Endothelial cell of umbilical vein (primary cell): ENCODE data around the gene CCIN. TPM values are rescaled to one million over a fixed set of nuclear protein-coding genes. Genes with fewer than 3 reads are reported as not detected.

Experiments used
- BruUV-seq: library from RNA; stranded (reverse); fragments of 400-500 nt; replicated peaks from 2 replicates; lab custom pipeline; 2021; lab: Mats Ljungman, UMichigan
- CTCF ChIA-PET: fragments of 300-600, 350-600 bp; sonication (Branson Sonifier 250); formaldehyde crosslinking; loops from one replicate; lab custom pipeline; 2021; ENCODE audit warnings: antibody characterized with exemption, inconsistent platforms; lab: Charles Lee
- POLR2A ChIA-PET: fragments of 300-600, 350-600 bp; sonication (Branson Sonifier 250); formaldehyde crosslinking; loops from one replicate; lab custom pipeline; 2021; ENCODE audit warnings: antibody characterized with exemption, inconsistent platforms; lab: Charles Lee
- DNase-seq: peaks from one replicate; pipeline ENCODE4 v3.0.0-alpha.2; 2011; ENCODE audit warnings: low read depth, low spot score
- FAIRE-seq: peaks from 2 replicates; lab custom pipeline; 2011; peaks lifted over from hg19 to GRCh38; lab: Jason Lieb, UNC
- H2AFZ ChIP-seq: 2 replicates; pipeline ENCODE4 v1.6.0; 2012; ENCODE audit warnings: low read depth, low read length, control low read depth, inconsistent platforms
- H3K27ac ChIP-seq: 2 replicates; pipeline ENCODE4 v1.5.1; 2011; ENCODE audit warnings: low read depth, mild to moderate bottlenecking, control low read depth, low read length, moderate library complexity; ENCODE audit not compliant: insufficient read depth
- H3K27me3 ChIP-seq, 2 experiments: 2 replicates each; pipeline versions ENCODE4 v1.6.0 to v1.6.1; 2011; ENCODE audit warnings: low read length in 2 of 2, mixed read lengths in 1 of 2; ENCODE audit not compliant: control insufficient read depth in 2 of 2, insufficient read depth in 2 of 2
- H3K36me3 ChIP-seq, 2 experiments: 2 replicates in 1 of 2; 3 replicates in 1 of 2; pipeline ENCODE4 v1.5.1; 2011; ENCODE audit warnings: low read length in 2 of 2, mild to moderate bottlenecking in 1 of 2, moderate library complexity in 1 of 2; ENCODE audit not compliant: control insufficient read depth in 2 of 2, insufficient read depth in 2 of 2; ENCODE audit errors: extremely low read depth in 1 of 2
- H3K4me1 ChIP-seq: 3 replicates; pipeline ENCODE4 v1.5.1; 2011; ENCODE audit warnings: mild to moderate bottlenecking, low read length; ENCODE audit not compliant: control insufficient read depth, insufficient read depth; ENCODE audit errors: extremely low read depth
- H3K4me2 ChIP-seq: 2 replicates; pipeline ENCODE4 v1.6.1; 2011; ENCODE audit warnings: low read length, control low read depth, mixed read lengths; ENCODE audit not compliant: insufficient read depth
- H3K4me3 ChIP-seq, 3 experiments: fragments of 200-600 bp in 1 of 3; sonication (generic), shearing (Covaris generic) in 1 of 3; replicated peaks in 1 of 3; 2 replicates each; pipeline ENCODE4 v1.5.1; 2011 to 2016; ENCODE audit warnings: control low read depth in 3 of 3, low read length in 3 of 3, mild to moderate bottlenecking in 2 of 3, inconsistent platforms in 1 of 3, low read depth in 1 of 3, moderate library complexity in 1 of 3; ENCODE audit not compliant: insufficient read depth in 1 of 3
- H3K79me2 ChIP-seq: 2 replicates; pipeline ENCODE4 v1.6.0; 2012; ENCODE audit warnings: low read length, inconsistent platforms; ENCODE audit not compliant: control insufficient read depth, insufficient read depth
- H3K9ac ChIP-seq: replicated peaks from 2 replicates; pipeline ENCODE3; 2011; ENCODE audit warnings: low read length, control low read depth; ENCODE audit not compliant: insufficient read depth; ENCODE audit errors: extremely low read depth
- H3K9me1 ChIP-seq: replicated peaks from 3 replicates; pipeline ENCODE4 v1.6.0; 2011; ENCODE audit warnings: mild to moderate bottlenecking, low read length; ENCODE audit not compliant: control insufficient read depth, insufficient read depth; ENCODE audit errors: extremely low read depth
- H3K9me3 ChIP-seq: replicated peaks from 2 replicates; pipeline ENCODE4 v1.5.1; 2012; ENCODE audit warnings: low read length, inconsistent platforms; ENCODE audit not compliant: control insufficient read depth, insufficient read depth
- H4K20me1 ChIP-seq: replicated peaks from 2 replicates; pipeline ENCODE3; 2011; ENCODE audit warnings: mild to moderate bottlenecking, low read length; ENCODE audit not compliant: control insufficient read depth, insufficient read depth; ENCODE audit errors: extremely low read depth
- EZH2 ChIP-seq: IDR thresholded peaks from 2 replicates; pipeline ENCODE4 v1.6.1; 2012; ENCODE audit warnings: borderline replicate concordance, low read depth, mild to moderate bottlenecking, moderate library complexity, low read length, inconsistent platforms; ENCODE audit not compliant: severe bottlenecking
- GATA2 ChIP-seq: IDR thresholded peaks from 2 replicates; pipeline ENCODE4 v1.7.0; 2011; ENCODE audit warnings: low read depth, mild to moderate bottlenecking, moderate library complexity, mixed read lengths, low read length; ENCODE audit not compliant: insufficient read length, insufficient read depth
- JUN ChIP-seq: IDR thresholded peaks from 2 replicates; pipeline ENCODE4 v1.6.1; 2011; ENCODE audit warnings: borderline replicate concordance, low read depth; ENCODE audit not compliant: insufficient read length, insufficient read depth
- MAX ChIP-seq: IDR thresholded peaks from 2 replicates; pipeline ENCODE4 v1.6.1; 2011; ENCODE audit not compliant: insufficient read depth, insufficient read length
- MYC ChIP-seq: IDR thresholded peaks from one replicate; pipeline ENCODE4 v1.6.1; 2011; ENCODE audit warnings: mild to moderate bottlenecking, low read depth, low read length
- POLR2AphosphoS5 ChIP-seq: IDR thresholded peaks from 2 replicates; pipeline ENCODE4 v1.6.1; 2012; ENCODE audit warnings: low read depth, mild to moderate bottlenecking, control low read depth, low read length, moderate library complexity; ENCODE audit not compliant: insufficient read depth
- dilution Hi-C: fragments of 300-500 bp; cut with MboI; formaldehyde crosslinking; loops from one replicate; pipeline ENCODE4 v1.15.0; 2019; ENCODE audit warnings: low sequenced_read_pairs; ENCODE audit not compliant: extremely low pct_ligation_motif_present
- intact Hi-C: fragments of 100-400 bp; cut with micrococcal nuclease; formaldehyde crosslinking; loops from one replicate; pipeline ENCODE4 v1.10.0; 2022
- polyA plus RNA-seq, 4 experiments: library from polyadenylated mRNA; depleted of rRNA in 3 of 4; stranded (reverse) in 3 of 4; unstranded in 1 of 4; fragments of >200 nt; gene quantifications; 2 replicates each; pipeline versions ENCODE4 v1.2.1 to v1.2.3, GENCODE V29; 2011 to 2012; ENCODE audit warnings: missing spikeins in 1 of 4
- total RNA-seq: library from RNA; stranded (reverse); gene quantifications from 2 replicates; pipeline ENCODE4 v1.2.3, GENCODE V29; 2021

Gene CCIN
- total and polyA plus RNA-seq, 2 donors (not counting 3 experiments of a cell fraction or from before 2014, with no cell fraction given) = 0.22 to 1.2 TPM

DNA sequence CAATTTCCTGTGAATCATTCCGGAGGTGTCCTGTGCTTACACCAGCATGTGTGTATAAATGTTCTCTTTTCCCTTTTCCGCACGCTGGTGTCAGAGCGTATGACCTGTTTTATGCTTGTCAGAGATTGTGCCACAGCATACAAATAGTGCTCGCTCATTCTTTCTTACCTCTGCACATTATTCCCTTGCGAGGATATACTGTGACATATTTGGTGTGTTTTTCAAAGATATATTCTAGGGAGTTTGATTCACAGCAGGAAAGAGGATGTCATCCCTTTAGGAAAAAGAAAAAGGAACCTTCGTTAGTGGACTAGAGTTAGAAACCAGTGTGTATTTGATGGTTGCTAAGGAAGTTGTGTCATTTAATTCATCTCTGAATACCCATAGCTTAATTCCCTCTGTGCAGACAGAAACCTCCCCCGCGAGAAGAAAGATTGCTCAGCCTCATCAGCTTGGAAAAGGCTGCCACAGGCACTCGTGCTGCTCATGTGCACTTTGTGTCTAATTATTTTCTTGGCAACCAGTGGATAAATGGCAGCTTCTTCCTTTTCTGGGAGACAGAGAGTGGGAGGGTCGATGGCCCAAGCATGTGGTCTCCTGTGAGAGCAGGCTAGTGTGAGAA lies 14.7 kb upstream of the CCIN start:
- intact Hi-C loops = loop anchor here (1.0 kb wide), 1 partner anchor 9 kb away; no protein-coding TSS in a partner anchor
- H3K79me2 ChIP-seq = no peaks in the 10 kb centered on the region
- H4K20me1 ChIP-seq = no peaks in the 10 kb centered on the region
- H3K4me3 ChIP-seq = no peak overlapping the region
- no TSS peak for BruUV-seq
- H3K27me3 ChIP-seq = no peaks in the 10 kb centered on the region
- peak overlapping the region; percentile 56 for H3K9ac ChIP-seq
- no peaks in the 10 kb centered on the region for H3K9me1 ChIP-seq
- peak overlapping the region; percentile 13 for H2AFZ ChIP-seq
- dilution Hi-C loops = no loop called here
- peak overlapping the region; percentile 57 for H3K27ac ChIP-seq
- peak overlapping the region; percentile 28 for H3K4me2 ChIP-seq
- ChIA-PET CTCF (interaction anchor here (0.9 to 1.6 kb wide), 7 partner anchors 9 to 200 kb away, joined by 3 to 18 read pairs (median 4); partner anchors contain the start of gene GLIPR2), POLR2A (interaction anchor here (1.9 kb wide), 1 partner anchor 52 kb away, joined by 5 read pairs; no protein-coding TSS in a partner anchor)
- no peaks in the 10 kb centered on the region for H3K36me3 ChIP-seq
- peaks cover 32% of the 10 kb centered on the region for H3K4me1 ChIP-seq
- peak; percentile 55 for FAIRE-seq
- DNase-seq = peak; percentile 82
- H3K9me3 ChIP-seq = no peaks in the 10 kb centered on the region
- TF ChIP-seq MAX (no peak), POLR2AphosphoS5 (no peak), EZH2 (no peak), JUN (peak; percentile 60), GATA2 (no peak), MYC (no peak)

DNA sequence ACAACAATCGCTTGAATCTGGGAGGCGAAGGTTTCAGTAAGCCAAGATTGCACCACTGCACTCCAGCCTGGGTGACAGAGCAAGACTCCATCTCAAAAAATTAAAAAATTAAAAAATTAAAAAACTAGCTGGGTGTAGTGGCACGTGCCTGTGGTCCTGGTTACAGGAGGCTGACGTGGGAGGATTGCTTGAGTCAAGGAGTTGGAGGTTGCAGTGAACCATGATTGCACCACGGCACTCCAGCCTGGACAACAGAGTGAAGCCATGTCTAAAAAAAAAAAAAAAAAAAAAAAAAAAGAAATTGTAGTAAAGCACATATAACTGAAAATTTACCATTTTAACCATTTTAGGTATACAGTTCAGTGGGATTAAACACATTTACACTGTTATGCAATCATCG lies 13.1 kb upstream of the CCIN start:
- DNase-seq (no peak), FAIRE-seq (no peak)
- ChIA-PET CTCF (no interaction called here), POLR2A (no interaction called here)
- Histone ChIP-seq H3K9me1 (no peaks in the 10 kb centered on the region), H3K4me3 (no peak overlapping the region), H3K4me2 (no peak overlapping the region), H3K27ac (no peak overlapping the region), H3K27me3 (no peaks in the 10 kb centered on the region), H3K9ac (no peak overlapping the region), H3K79me2 (no peaks in the 10 kb centered on the region), H3K4me1 (peaks cover 25% of the 10 kb centered on the region), H2AFZ (no peak overlapping the region), H4K20me1 (no peaks in the 10 kb centered on the region), H3K36me3 (no peaks in the 10 kb centered on the region), H3K9me3 (no peaks in the 10 kb centered on the region)
- dilution Hi-C loops (no loop called here), intact Hi-C loops (no loop called here)
- TF ChIP-seq POLR2AphosphoS5 (no peak), JUN (no peak)
- BruUV-seq = no TSS peak
